DLD1 (cell line): ENCODE data around the gene HARBI1.
"Not testable (repeated sequence)": the region's sequence is repeated elsewhere in the genome, so short reads cannot be mapped to it uniquely, and the experiment has no call there.

Experiments used
- in situ Hi-C: cut with HindIII; loops from 2 replicates; pipeline ENCODE4 v1.10.0; 2017; ENCODE audit warnings: low sequenced_read_pairs

The HARBI1 gene

DNA sequence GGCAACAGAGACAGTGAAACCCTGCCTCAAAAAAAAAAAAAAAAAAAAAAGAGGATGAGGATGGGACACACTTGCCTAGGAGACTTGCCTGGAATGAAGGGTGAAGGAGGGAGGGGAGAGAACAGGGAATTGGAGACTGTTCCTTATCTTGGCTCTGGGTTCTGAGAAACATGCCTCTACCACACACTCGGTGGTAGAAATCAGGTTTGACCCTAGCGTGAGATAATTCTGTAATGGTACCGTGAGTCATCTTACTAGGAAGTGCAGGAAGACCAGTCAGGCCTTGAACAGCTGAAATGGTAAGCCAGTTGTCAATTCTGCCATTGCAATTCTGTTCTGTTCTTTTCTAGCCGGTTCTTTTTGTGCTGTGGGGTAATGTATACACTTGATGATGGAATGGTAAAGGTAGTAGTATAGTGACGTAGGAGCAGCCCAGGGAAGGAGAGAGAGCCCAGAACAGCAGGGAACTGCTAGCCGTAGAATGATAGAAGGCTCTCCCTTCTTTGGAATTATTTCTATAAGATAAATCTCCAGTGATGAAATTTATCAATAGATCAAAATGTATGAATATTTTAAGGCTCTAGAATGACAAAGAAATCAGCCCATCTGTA, 19.3 kb downstream of the HARBI1 start:
- in situ Hi-C loops = no loop called here

DNA sequence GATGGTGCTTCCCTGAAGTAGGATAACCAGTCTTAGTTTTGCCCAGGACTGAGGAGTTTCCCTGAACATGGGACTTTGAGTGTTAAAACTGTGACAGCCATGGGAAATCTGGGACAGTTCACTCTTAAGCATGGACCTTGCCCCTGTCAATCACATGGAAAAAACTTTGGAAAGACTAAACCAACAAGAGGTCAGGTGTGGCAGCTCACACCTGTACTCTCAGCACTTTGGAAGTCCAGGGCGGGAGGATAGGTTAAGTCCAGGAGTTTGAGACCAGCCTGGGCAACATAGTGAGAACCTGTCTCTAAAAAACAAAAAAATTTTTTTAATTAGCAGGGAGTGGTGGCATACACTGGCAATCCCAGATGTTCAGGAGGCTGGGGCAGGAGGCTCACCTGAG, 19.9 kb downstream of the HARBI1 start:
- in situ Hi-C loops = no loop called here

DNA sequence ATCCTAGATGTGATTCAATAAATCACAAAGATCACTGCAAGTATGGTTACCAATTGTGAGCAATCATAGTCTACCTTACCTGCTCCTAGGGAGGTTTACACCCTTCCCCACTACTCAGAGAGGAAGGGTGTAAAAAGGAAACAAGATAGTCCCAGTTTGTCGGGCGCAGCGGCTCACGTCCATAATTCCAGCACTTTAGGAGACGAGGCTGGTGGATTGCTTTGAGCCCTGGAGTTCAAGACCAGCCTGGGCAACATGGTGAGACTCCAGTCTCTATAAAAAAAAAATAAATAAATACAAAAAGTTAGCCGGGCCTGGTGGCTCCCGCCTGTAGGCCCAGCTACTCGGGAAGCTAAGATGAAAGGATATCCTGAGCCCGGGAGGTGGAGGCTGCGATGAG, 22.2 kb downstream of the HARBI1 start:
- in situ Hi-C loops = no loop called here

DNA sequence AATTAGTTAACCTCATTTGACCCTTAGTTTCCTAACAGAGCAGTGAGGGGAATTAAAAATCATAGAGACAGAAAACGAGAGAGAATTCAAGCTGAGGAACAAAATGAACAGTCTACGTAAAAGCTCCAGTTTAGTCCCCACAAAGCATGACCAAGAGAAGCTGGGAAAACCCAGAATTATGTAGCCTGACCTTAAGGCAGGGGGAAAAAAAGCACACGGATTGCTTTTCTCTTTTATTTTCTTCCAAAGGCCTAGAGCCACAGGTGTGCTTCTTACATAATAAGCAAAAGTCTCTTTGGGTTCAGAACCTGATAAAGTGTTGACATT, 22.7 kb downstream of the HARBI1 start:
- in situ Hi-C loops = no loop called here

DNA sequence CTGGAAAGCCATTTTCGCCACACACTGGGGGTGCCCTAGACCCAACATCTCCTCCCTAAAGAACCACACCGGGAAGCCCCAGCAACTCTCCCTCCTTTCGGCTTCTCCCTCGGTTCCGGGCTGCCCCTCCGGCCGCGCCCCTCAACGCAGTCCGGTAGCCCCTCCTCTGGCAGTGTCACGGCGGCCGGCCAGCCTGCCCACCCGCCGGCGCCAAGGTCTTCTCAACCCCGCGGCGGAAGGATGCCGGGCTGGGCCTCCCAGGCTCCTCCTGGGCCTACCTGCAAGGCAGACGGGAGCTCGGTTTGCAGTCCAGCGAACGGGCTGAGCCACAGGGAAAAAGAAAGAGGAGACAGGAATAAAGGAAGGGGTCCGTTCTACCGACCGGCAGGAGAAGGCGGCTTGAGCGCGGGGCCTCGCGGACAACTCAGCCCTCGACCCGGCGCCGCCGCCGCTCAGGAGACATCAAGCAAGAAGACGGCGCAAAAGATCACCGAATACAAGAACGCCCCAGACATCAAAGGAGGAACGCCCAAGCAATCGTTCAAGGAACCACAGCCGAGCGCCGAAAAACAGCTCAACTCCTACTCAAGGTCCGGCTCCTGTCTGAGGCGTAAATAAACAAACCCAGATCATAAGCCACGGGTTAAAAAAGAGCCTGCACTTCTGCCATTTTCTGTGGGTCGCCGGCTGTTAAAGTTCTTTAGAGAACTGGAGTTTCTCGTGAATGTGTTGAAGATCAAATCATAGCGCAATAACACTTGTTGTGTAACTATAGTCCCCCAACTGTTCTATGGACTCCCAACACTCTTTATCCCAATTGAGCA, 23.3 kb downstream of the HARBI1 start, which contains the start of gene AMBRA1:
Gene AMBRA1, minus strand, starts transcription at position 474 of the 824 bp plus-strand sequence. CDS start 45,643 bp downstream, outside the sequence.
- in situ Hi-C loops = no loop called here

DNA sequence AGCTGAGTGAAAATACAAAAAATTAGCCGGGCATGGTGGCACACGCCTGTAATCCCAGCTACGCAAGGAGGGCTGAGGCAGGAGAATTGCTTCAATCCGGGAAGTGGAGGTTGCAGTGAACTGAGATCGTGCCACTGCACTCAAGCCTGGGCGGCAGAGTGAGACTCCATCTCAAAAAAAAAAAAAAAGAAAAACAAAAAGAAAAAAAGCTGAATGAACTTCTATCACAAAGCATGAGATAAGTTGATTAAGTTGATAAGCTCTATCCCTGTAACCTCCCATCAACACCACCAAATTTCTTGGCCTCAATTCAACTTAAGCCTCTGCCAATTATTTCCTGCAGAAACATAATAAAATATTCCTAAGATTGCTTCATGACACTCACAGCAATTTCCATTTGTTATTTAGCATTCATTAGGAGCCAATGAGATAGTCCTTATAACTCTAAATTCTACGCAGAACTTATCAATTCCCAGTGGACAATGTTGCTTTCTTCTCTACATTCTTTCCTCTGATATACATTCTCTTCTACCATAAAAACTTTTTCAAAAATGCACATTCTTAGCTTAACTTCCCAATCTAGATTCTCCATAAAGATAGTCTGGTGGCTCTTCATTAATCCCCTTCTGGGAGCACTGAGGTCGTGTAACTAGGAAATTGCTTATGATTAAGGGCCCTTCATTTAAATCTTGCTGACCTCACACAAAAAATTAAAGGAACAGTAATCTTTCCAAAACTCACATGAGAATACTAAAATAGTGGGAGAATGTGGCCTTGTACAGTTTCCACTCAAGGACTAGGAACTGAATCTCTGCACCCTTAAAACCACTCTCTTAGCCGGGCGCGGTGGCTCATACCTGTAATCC, 26.1 kb downstream of the HARBI1 start:
- in situ Hi-C loops = no loop called here

DNA sequence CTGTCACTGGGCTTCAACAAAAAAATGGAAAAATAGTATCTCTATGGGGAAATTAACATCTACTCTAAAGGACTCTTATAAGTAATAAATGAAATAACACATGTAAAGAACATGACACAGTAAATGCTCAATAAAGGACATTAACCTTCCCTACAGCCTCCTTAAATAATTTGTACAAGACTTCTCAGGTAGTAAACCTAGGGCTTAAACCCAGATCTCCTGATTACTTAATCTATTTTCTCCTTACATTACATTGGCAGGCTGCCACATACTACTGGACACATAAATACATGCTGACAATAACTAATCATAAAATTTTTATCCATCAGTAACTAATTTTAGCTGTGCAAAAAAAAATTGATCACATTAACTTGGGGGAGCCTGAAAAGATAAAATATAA, 28.1 kb downstream of the HARBI1 start:
- in situ Hi-C loops = no loop called here

DNA sequence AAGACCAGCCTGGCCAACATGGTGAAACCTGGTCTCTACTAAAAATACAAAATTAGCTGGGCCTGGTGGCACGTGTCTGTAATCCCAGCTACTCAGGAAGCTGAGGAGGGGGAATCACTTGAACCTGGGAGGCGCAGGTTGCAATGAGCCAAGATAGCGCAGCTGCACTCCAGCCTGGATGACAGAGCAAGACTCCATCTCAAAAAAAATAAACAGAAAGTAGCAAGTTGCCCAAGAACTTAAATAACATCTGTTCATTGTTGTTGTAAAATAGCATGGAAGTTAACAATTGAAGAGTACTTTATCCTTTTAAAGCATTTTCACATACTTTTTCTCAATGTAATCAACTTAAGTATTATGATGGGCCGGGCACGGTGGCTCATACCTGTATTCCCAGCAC, 28.9 kb downstream of the HARBI1 start:
- in situ Hi-C loops = no loop called here

DNA sequence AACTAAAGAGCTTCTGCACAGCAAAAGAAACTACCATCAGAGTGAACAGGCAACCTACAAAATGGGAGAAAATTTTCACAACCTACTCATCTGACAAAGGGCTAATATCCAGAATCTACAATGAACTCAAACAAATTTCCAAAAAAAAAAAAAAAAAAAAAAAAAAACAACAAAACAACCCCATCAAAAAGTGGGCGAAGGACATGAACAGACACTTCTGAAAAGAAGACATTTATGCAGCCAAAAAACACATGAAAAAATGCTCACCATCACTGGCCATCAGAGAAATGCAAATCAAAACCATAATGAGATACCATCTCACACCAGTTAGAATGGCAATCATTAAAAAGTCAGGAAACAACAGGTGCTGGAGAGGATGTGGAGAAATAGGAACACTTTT, 33.5 kb downstream of the HARBI1 start:
- in situ Hi-C loops = not testable (repeated sequence)

DNA sequence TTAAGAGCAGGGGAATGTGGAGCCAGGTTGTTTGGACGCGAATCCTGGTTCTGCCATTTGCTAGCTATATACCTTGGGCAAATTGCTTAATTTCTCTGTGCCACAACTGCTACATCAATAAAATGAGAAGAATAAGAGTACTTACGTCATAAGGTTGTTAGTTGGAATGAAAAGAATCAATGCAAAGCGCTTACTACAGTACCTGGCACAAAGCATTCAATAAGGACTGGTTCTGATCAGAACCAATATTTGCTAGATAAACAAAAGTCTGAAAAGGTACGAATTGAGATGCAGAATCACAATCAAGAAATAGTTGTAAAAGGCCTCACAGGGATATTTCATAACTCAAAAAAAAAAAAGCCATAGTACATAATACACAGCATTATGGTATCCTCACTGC, 34.4 kb downstream of the HARBI1 start:
- in situ Hi-C loops = no loop called here

DNA sequence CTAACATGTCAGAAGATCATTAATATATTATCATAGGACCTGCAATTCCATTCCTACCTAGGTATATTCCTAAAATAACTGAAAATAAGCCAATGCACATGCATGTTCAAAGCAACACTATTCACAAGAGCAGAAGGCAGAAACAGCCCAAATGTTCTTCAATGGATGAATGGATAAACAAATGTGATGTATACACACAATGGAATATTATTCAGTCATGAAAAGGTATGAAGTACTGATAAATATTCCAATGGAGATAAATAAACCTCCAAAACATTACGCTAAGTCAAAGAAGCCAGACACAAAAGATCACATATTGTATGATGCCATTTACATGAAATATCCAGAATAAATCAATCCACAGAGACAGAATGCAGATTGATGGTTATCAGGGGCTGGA, 40.0 kb downstream of the HARBI1 start:
- in situ Hi-C loops = no loop called here

DNA sequence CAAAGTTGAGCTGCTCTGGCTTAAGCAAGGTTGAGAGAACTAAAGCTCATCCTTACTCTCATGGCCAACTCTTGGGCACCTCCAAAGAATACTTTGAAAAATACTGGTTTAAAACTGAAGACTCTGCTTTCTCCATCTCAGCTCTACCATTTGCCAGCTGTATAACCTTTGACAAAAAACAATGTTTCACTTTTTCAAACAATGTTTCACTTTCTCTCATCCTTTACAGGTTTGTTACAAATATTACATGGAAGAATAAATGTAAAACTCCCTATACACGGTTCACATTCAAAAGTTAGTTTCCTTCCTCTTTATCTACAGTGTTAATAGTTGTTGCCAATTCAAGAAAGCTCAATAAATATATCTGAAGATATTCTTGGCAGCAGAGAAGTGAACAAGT, 42.4 kb downstream of the HARBI1 start:
- in situ Hi-C loops = no loop called here

DNA sequence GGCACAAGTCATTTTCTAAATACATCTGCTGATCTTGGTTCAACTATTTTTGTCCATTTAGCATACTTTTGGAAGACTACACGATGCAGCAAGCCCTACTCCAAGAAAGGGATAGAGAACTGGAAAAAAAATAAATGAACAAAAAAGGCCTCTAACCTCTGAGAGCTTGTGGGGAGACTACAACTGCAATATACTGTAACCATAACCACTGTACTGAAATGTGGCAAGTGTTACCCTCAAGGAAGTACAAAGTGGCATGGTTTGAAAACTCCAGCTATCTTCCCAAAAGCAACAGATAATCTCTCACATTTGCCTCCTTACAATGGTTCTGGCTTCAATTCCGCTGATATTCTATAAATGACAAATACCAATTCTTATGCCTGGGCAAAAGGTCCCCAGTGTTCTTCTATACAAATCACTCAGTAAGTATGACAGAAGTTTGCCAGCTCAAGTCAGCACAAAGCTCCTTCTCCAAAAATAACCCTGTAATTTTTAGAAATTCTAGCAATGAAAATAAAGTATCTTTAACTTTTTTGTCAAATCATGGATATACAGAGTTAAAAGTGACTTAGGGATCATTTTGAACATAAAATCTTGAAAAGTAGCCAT, 46.1 kb downstream of the HARBI1 start:
- in situ Hi-C loops = no loop called here

DNA sequence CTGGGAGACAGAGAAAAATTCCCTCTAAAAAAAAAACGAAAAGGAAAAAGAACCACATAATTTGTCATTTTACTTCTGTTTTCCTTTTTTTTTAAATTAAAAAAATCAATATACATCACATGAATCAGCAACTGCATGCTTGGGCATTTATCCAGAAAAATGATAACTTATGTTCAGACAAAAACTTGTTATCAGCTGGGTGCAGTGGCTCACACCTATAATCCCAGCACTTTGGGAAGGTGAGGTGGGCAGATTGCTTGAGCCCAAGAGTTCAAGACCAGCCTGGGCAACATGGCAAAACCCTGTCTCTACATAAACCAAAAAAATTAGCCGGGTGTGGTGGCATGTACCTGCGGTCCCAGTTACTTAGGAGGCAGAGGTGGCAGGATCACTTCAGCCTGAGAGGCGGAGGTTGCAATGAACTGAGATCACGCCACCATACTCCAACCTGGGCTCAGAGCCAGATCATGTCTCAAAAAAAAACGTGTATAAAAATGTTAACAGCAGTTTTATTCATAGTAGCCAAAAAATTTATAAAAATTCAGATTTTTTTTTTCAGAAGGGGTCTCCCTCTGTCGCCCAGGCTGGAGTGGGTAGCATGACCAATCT, 51.7 kb downstream of the HARBI1 start:
- in situ Hi-C loops = no loop called here

DNA sequence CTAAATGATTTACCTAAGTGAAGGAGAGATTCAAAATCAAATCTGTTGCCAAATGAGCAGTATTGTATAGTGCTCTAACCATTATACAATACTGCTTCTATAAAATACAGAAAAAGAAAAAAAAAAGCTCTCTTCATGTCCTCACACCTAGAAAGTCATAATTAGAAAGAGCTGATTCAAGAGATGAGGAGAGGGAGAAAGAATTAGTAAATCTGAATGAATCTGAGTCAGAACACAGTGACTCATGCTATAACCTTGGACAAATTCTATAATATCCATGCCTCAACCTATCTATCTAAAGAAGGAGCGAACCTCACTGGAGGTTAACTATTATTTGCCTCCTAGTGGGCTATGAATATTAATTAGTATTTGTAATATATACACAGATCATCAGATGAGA, 52.6 kb downstream of the HARBI1 start:
- in situ Hi-C loops = no loop called here

DNA sequence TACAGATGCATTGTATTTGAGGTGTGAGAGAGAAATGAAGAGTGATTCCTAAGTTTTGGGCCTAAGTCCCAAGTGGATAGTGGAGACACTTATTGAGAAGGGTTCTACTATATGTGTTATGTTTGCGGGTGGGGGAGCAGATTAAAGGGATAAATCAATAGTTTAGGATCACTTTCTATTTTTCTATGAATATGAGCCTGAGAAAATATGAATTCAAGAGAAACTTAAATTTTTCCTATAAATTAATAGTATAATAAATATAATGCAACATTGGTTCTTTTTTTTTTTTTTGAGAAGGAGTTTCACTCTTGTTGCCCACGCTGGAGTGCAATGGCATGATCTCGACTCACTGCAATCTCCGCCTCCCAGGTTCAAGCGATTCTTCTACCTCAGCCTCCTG, 54.5 kb downstream of the HARBI1 start:
- in situ Hi-C loops = no loop called here

DNA sequence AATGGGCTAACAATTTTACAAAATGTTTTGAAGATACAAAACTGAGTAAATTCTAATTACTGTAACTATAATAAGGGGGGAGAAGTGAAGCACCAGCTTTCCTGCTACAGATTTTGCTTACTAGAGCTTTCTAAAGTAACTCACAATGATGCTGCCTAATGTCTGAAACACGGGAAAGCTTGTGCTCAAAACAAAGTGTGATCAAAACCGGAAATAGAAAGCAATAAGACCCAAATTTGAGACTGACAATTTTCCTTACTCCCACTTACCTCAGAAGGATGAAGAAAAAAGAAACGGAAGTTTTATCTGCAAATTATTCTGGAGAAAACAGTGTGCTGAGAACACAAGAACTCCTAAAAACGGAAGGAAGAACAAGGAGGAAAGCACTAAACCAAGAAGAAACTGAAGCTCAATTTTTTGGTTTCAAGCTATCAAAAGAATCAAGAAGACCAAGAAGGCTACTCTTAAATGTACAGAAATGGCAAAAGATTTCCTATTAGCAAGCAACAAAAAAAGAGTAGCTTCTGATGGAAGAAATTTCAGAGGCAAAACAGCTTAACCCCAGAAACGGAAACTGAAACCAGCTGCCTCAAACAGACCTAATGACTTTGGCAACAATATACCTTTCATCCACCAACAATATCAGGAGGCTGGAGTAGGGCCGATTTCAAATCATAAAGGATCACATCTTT, 56.6 kb downstream of the HARBI1 start:
- in situ Hi-C loops = no loop called here

DNA sequence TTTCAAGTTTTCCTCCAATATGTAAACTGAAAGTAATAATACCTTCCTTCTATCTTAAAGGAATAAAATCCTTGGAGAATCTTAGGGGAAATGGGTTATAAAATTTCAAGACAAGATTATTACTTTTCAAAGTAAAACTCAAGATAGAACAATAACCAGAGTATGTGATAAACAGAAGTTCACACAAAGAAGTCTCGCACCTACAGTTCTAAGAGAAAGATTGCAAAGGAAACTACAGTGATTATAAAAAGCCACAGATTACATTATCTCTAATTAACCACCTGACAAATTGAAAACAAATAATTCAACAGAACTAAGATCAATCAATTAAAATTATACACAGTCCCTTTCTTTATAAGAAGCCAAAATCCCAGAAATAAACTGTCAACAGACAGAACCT, 57.2 kb downstream of the HARBI1 start:
- in situ Hi-C loops = no loop called here

DNA sequence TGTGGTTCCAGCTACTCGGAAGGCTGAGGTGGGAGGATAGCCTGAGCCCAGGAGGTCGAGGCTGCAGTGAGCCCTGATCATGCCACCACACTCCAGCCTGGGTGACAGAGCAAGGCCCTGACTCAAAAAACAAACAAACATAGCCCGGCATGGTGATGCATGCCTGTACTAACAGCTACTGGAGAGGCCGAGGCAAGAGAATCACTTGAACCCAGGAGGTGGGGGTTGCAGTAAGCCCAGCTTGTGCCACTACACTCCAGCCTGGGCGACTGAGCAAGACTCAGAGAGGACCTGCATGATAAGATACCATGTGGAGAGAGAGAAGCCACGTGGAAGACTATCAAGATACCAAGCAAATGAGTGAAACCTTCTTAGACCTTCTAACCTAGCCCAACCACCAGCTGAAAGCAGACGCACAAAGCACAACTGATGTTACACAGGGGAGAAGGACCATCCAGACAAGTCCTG, 59.3 kb downstream of the HARBI1 start:
- in situ Hi-C loops = no loop called here
